Ovary (tissue), 3 donors: Measurements from ENCODE around the gene MRPL55.

ENCODE experiments used
- EP300 ChIP-seq: sonication (generic); formaldehyde crosslinking; IDR thresholded peaks from one replicate; pipeline ENCODE4 v1.6.1; 2017; ENCODE audit warnings: antibody characterized with exemption
- POLR2A ChIP-seq: fragments of 450-650 bp; IDR thresholded peaks from one replicate; pipeline ENCODE4 v1.6.1; 2017; ENCODE audit warnings: antibody characterized with exemption, mild to moderate bottlenecking, moderate library complexity
- TF ChIP-seq, protein P1 (sequence below), 3 donors: fragments of 450-650 bp in 2 of 3; fragments of 200-600 bp in 1 of 3; IDR thresholded peaks; one replicate each; pipeline versions ENCODE4 v1.5.1 to v1.8.0; 2016 to 2022; ENCODE audit warnings: antibody characterized with exemption in 3 of 3, mild to moderate bottlenecking in 1 of 3
- donor health status: DM: no; HTN: no; CAD: no.

DNA sequence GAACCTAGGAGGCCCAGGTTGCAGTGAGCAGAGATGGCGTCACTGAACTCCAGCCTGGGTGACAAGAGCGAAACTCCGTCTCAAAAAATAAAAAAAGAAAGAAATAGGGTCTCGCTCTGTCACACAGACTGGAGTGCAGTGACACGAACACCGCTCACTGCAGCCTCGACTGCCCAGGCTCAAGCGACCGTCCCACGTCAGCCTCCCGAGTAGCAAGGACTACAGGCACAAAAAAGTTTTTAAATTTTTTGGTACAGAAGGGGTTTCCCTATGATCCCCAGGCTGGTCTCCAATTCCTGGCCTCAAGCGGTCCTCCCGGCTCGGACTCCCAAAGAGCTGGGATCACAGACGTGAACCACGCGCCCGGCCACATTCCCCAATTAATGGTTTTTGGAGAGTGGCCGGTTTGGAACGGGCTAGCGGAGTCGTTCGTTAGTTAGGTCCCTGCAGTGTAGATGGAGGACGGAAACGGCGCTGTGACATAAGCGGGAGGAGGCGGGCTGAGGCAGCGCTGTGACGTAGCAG, 30.4 kb upstream of the MRPL55 start:
- TF ChIP-seq, protein P1, sequence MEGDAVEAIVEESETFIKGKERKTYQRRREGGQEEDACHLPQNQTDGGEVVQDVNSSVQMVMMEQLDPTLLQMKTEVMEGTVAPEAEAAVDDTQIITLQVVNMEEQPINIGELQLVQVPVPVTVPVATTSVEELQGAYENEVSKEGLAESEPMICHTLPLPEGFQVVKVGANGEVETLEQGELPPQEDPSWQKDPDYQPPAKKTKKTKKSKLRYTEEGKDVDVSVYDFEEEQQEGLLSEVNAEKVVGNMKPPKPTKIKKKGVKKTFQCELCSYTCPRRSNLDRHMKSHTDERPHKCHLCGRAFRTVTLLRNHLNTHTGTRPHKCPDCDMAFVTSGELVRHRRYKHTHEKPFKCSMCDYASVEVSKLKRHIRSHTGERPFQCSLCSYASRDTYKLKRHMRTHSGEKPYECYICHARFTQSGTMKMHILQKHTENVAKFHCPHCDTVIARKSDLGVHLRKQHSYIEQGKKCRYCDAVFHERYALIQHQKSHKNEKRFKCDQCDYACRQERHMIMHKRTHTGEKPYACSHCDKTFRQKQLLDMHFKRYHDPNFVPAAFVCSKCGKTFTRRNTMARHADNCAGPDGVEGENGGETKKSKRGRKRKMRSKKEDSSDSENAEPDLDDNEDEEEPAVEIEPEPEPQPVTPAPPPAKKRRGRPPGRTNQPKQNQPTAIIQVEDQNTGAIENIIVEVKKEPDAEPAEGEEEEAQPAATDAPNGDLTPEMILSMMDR (IDR thresholded peaks at IDR 0.05): no peak
- peak; percentile 26 for TF ChIP-seq POLR2A
- TF ChIP-seq EP300: no peak
